DMS114 treated with DMSO at 0.1 percent for 48 hours (cell line): ENCODE results near the gene AGPAT2.
A peak's percentile ranks its signal among the peaks of the same experiment; 100 is the strongest.

Experiments
- DNase-seq: peaks from one replicate; lab custom pipeline; 2025; ENCODE audit not compliant: unreplicated experiment; lab: John Stamatoyannopoulos, UW

Gene AGPAT2

GRCh38 chr9:136703276-136703860, 16.1 kb upstream of the AGPAT2 start:
- no peak for DNase-seq

GRCh38 chr9:136701668-136702053, 14.4 kb upstream of the AGPAT2 start:
- no peak for DNase-seq

GRCh38 chr9:136700959-136701667, 13.9 kb upstream of the AGPAT2 start:
- no peak for DNase-seq

GRCh38 chr9:136700304-136700703, 13.0 kb upstream of the AGPAT2 start:
- no peak for DNase-seq

- no peak for DNase-seq
Observed at GRCh38 chr9:136698635-136699246, 11.5 kb upstream of the AGPAT2 start.

- DNase-seq = no peak
Observed at GRCh38 chr9:136697821-136698526, 10.7 kb upstream of the AGPAT2 start.

- no peak for DNase-seq
Observed at GRCh38 chr9:136697146-136697820, 10.0 kb upstream of the AGPAT2 start.

- DNase-seq = no peak
Observed at GRCh38 chr9:136696502-136696901, 9.2 kb upstream of the AGPAT2 start.

- no peak for DNase-seq
Observed at GRCh38 chr9:136695955-136696354, 8.7 kb upstream of the AGPAT2 start.

GRCh38 chr9:136695435-136695895, 8.2 kb upstream of the AGPAT2 start:
- no peak for DNase-seq

GRCh38 chr9:136694872-136695247, 7.6 kb upstream of the AGPAT2 start:
- no peak for DNase-seq

- peak; percentile 9 for DNase-seq
Observed at GRCh38 chr9:136694163-136694871, 7.1 kb upstream of the AGPAT2 start.

- DNase-seq = no peak
Observed at GRCh38 chr9:136693490-136694162, 6.4 kb upstream of the AGPAT2 start.

- no peak for DNase-seq
Observed at GRCh38 chr9:136693135-136693489, 5.9 kb upstream of the AGPAT2 start.

GRCh38 chr9:136692185-136693134, 5.2 kb upstream of the AGPAT2 start:
- no peak for DNase-seq

GRCh38 chr9:136691316-136692184, 4.3 kb upstream of the AGPAT2 start:
- no peak for DNase-seq

GRCh38 chr9:136690806-136691261, 3.6 kb upstream of the AGPAT2 start:
- no peak for DNase-seq
